GM21381 (cell line): ENCODE data around the gene TNFRSF21.
A peak's percentile ranks its signal among the peaks of the same experiment; 100 is the strongest.
"Not testable (repeated sequence)": the region's sequence is repeated elsewhere in the genome, so short reads cannot be mapped to it uniquely, and the experiment has no call there.

Experiments used
- ATAC-seq: cut with Tn5 transposase; IDR thresholded peaks from one replicate; pipeline ENCODE4 v1.9.1; 2021; ENCODE audit warnings: mild to moderate bottlenecking, moderate library complexity; ENCODE audit not compliant: unreplicated experiment

The TNFRSF21 gene

GRCh38 chr6:47309291-47310130, at the start of gene TNFRSF21:
Gene TNFRSF21 (minus strand): TSS chr6:47309905. CDS start chr6:47309511, 394 bp downstream.
- peak; percentile 100 for ATAC-seq

DNA sequence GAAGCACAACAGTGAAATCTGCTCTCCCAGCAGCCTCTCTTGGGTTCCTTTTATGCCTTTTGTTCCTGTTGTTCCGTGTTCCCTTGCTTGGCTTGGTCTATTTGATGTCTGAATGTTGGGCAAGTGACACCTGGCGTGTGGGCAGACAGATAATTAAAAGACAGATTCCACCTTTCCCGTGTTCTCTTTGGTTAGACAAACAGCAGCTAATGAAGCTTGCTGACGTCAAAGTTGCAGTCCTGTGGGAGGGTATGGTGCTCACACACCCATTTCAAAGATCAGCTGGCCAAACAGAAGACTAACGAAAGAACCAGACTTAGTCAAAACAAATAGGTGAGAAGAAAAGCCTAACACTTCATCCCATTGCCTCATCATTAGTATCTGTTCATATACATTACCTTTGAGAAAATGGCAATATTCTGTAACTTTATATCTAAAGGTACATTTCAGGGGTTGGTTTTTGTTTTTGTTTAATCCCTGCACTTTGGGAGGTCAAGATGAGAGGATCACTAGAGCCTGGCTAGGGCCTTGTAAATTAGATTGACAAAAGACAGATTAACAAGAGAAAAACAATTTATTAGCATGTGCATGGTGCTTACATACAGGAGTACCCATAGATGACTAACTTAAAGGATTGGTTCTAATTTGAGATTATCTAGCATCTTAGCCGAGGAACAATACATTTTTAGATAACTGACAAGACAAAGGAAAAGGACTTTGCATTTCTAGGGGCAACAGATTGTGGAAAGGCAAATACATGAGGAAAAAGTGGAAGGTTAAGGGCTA, 48.9 kb upstream of the TNFRSF21 start:
- ATAC-seq: peak; percentile 51

DNA sequence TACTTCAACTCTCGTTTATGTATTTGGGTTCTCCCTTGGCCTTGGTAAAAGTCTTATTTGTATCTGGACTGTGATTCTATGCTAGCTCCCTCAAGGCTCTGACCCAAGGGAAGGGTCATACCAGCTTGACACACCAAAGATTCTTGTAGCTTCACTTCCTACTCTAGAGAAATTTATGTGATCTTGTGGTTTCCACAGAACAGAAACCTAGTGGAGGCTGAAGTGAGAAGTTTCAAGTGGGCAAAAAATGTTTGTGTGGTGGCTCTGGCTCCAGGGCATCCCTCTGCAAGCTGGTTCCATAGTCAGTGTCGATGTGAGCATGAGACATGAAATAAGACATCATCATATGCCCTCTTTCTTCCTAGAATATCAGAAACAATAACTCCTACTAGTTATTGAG, 48.1 kb upstream of the TNFRSF21 start:
- ATAC-seq: peak; percentile 82

DNA sequence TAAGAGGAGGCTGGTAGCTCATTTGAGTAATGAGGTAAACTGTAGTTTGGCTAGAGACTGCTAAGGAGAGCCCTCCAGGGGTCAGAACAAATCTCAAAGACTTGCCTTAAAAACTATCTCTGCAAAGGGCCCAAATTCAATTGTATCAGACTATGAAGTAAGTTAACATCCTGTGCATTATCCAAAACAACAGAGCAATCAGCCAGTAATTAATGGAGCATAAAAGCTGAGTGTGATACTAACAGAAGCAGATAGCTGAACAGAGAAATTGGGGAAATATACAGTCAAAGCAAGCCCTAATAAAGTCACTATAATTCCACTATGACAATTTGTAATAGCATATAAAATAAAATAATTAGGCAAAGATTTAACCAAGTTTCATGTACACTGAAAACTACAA, 45.8 kb upstream of the TNFRSF21 start:
- no peak for ATAC-seq

DNA sequence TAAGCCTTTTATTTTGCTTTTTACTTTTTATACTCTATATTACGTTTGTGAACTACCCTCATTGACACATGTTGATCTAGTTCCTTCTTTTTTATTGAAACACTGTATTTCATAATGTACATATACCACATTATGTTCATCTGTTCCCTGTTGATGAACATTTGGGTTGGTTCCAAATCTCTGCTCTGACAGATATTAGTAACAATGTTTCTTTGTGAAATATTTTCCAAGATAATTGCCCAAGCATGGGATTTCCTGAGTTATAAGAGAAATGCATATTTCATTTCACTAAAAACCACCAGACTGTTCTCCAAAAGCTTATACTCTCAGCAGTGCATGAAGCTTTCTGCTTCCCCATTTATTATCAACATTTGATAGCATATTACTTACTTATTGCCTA, 44.2 kb upstream of the TNFRSF21 start:
- no peak for ATAC-seq

GRCh38 chr6:47352966-47353365, 43.3 kb upstream of the TNFRSF21 start:
- ATAC-seq: no peak

- no peak for ATAC-seq
Observed at GRCh38 chr6:47352194-47352920, 42.7 kb upstream of the TNFRSF21 start.

DNA sequence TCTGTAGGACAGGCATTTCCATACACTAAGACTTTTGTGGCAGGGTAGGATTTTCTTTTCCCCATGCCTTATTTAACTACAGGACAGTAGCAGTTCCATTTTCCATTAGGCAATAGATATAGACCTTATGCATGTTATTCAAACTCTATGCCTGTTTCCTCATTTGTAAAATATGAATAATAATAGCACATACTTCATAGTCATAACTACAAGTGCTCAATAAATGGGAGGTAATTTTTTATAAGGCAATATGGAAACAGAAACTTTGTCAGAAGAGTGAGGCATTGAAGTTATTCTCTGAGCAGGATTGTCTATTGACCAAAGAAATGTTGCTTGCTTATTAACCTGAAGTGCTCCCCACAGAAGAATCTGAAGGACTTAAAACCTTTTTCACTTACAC, 41.9 kb upstream of the TNFRSF21 start:
- ATAC-seq: no peak

GRCh38 chr6:47349931-47350330, 40.2 kb upstream of the TNFRSF21 start:
- no peak for ATAC-seq

DNA sequence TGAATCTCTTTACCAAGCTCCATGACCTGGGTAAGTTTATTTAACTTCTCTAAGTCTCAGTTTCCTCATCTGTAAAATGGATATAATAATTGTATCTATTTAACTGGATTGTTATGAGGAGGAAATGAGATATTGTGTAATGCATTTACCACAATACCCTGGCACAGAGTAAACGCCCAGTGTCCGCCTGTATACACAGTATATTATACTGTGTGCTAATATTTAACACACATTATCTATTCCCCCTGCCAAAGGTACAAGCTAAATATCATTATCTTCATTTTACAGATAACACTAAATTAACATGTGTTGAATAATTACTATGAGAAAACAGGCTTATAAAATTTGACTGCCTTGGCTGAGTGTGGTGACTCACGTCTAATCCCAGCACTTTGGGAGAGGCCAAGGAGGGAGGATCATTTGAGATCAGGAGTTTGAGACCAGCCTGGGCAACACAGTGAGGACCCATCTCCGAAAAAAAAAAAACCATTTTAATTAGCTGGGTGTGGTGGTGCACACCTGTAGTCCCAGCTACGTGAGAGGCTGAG, 38.7 kb upstream of the TNFRSF21 start:
- no peak for ATAC-seq

- no peak for ATAC-seq
Observed at GRCh38 chr6:47345761-47346160, 36.1 kb upstream of the TNFRSF21 start.

GRCh38 chr6:47344022-47344421, 34.3 kb upstream of the TNFRSF21 start:
- ATAC-seq: no peak

DNA sequence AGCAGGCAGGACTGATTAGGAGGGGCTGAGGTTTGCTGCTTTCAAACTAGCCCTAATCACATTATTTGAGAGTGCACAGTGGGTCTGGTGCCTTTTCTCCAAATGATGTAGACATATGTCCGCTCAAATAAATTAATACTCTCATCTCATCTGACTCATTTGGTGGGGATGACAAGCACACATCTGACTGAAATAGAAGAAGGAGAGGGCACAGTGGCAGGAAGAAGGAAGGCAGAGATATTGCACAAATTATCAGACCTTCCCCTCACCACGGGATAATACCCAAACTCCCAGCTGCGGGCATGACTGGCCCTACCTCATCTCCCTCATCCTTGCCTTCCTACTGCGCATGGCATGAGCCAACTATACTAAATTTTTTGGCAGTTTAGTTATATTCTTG, 33.9 kb upstream of the TNFRSF21 start:
- ATAC-seq: no peak

DNA sequence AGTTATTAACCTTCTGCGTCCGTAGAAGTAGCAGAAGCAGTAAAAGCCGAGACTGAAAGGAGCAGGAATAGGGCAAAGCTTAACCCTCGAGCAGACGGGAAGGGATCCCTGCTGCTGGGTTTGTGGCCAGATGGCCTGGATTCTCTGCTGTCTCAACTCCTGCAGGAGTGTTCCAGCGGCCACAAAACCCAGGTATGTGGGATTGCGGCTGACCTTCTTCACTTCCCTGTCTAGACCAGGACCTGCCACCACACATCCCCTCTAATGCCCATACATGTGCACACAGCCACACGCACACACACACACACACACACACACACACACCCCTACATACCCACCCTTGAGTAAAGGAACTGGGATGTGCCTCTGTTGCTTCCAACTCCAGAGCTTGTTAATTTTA, 33.1 kb upstream of the TNFRSF21 start:
- no peak for ATAC-seq

DNA sequence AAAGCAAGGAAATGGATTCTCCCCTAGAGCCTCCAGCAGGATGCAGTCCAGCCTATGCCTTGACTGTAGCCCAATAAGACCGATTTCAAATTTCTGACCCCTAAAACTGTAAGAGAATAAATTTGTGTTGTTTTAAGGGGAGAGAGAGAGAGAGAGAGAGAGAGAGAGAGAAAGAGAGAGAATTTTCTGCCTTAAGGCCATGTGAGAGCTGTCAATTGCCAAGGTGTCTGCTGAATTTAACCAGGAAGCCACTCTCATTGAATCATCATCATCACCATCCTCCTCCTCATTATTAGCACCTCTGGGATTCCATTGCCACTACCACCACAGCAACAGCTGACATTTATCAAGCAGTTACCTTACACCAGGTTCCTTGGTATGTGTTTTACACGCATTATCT, 27.8 kb upstream of the TNFRSF21 start:
- no peak for ATAC-seq

DNA sequence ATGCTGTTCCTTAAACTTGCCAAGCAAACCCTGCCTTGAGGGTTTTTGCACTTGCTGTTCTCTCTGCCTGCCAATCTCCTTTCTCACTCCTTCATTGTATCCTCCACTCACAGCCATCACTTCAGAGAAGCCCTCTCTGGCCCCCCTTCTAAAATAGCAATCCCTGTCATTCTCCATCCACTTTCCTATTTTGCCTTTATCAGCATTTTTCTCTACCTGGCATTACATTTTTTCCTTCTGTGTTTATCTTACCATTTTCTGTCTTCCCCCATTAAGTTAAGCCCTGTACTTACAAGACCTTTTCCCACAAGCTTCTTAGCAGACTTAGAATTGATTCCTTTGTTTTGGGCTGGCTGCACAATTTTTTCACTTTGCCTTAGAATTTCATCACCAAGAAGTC, 26.6 kb upstream of the TNFRSF21 start:
- no peak for ATAC-seq

DNA sequence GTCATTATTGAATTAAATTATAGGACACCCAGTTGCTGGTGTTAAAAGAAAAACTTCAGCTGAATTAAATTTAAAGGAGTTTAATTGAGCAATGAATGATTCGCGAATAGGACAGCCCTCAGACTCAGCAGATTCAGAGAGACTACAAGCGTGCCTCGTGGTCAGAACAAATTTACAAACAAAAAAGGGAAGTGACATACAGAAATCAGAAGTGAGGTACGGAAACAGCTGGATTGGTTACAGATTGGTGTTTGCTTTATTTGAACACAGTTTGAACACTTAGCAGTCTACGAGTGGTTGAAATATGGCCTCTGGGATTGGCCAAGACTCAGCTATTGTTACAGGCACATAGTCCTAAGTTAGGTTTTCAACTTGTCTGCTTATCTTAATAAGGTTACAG, 25.8 kb upstream of the TNFRSF21 start:
- ATAC-seq: peak; percentile 86

GRCh38 chr6:47334334-47334733, 24.6 kb upstream of the TNFRSF21 start:
- ATAC-seq: no peak

- ATAC-seq: not testable (repeated sequence)
Observed at GRCh38 chr6:47328606-47329005, 18.9 kb upstream of the TNFRSF21 start.

GRCh38 chr6:47328139-47328538, 18.4 kb upstream of the TNFRSF21 start:
- not testable (repeated sequence) for ATAC-seq

- no peak for ATAC-seq
Observed at GRCh38 chr6:47323887-47324286, 14.2 kb upstream of the TNFRSF21 start.
